ENCODE data around the gene GCNA. TPM values are rescaled to one million over a fixed set of nuclear protein-coding genes. Genes with fewer than 3 reads are reported as not detected.

The GCNA gene, protein sequence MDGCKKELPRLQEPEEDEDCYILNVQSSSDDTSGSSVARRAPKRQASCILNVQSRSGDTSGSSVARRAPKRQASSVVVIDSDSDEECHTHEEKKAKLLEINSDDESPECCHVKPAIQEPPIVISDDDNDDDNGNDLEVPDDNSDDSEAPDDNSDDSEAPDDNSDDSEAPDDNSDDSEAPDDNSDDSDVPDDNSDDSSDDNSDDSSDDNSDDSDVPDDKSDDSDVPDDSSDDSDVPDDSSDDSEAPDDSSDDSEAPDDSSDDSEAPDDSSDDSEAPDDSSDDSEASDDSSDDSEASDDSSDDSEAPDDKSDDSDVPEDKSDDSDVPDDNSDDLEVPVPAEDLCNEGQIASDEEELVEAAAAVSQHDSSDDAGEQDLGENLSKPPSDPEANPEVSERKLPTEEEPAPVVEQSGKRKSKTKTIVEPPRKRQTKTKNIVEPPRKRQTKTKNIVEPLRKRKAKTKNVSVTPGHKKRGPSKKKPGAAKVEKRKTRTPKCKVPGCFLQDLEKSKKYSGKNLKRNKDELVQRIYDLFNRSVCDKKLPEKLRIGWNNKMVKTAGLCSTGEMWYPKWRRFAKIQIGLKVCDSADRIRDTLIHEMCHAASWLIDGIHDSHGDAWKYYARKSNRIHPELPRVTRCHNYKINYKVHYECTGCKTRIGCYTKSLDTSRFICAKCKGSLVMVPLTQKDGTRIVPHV
- total RNA-seq: 1 to 10 TPM; 4.4 to 5.3 TPM

GRCh38 chrX:71578253-71579135, at the start of gene GCNA:
GCNA (plus strand) TSS chrX:71578437; CDS start chrX:71580822, 2,385 bp downstream.
- peak within 1 kb of the TSS; percentile 35 for H3K27ac Mint-ChIP-seq
- H3K9me3 Mint-ChIP-seq: no peaks in the 10 kb centered on the region
- H3K4me1 Mint-ChIP-seq: no peaks in the 10 kb centered on the region
- H3K4me3 Mint-ChIP-seq: no peak within 1 kb of the TSS
- POLR2A ChIA-PET: no interaction called here
- CTCF ChIA-PET: no interaction called here
- DNase-seq: no peak
- peaks cover 55% of the 10 kb centered on the region for H3K36me3 Mint-ChIP-seq (ENCODE audit: low read depth)
- H3K27me3 Mint-ChIP-seq: no peaks in the 10 kb centered on the region

DNA sequence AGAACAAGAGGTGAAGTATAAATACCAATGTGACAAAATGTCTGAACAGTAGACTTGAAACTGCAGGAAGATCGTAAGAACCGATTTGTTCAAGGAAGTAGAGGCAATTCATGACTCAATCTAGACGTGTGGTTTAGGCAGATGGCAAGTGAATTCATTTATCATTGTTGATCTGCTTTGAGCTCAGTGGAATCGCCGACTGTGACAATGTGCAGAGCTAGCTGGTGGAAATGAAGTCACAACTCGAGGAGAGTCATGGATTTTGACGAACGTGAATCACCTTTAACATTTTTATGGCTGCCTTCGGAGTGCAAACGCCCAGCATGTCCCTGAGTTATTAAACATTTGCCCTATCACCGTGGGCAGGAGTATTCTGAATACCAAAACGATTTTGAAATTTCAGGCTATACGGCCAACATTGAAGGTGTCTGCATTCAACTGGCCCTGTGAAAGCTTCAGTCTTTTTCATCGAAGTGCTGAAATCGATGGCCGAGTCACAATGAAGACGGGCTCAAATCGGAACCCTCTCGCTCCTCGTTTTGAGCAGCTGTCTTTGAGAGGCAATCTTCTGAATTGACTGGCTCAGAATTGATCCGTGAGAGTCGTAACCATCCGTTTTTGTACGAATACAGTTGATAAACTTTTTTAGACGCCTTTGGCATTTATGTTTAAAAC, 46.0 kb upstream of the GCNA start:
- peak; percentile 72 for DNase-seq
- ChIA-PET CTCF (interaction anchor here (0.6 to 1.2 kb wide), 5 partner anchors 90 to 249 kb away, joined by 3 to 6 read pairs (median 4); partner anchors contain the start of genes NONO and TAF1), POLR2A (interaction anchor here (0.6 to 5.9 kb wide), 23 partner anchors 8 to 1398 kb away, joined by 3 to 101 read pairs (median 5); partner anchors contain the start of genes CXCR3, IL2RG, NONO and RPS4X)
- peaks cover 26% of the 10 kb centered on the region for H3K36me3 Mint-ChIP-seq (ENCODE audit: low read depth)
- peak overlapping the region; percentile 99 for H3K27ac Mint-ChIP-seq
- no peaks in the 10 kb centered on the region for H3K9me3 Mint-ChIP-seq
- H3K4me1 Mint-ChIP-seq: peaks cover 18% of the 10 kb centered on the region
- peak overlapping the region; percentile 96 for H3K4me3 Mint-ChIP-seq
- H3K27me3 Mint-ChIP-seq: no peaks in the 10 kb centered on the region

DNA sequence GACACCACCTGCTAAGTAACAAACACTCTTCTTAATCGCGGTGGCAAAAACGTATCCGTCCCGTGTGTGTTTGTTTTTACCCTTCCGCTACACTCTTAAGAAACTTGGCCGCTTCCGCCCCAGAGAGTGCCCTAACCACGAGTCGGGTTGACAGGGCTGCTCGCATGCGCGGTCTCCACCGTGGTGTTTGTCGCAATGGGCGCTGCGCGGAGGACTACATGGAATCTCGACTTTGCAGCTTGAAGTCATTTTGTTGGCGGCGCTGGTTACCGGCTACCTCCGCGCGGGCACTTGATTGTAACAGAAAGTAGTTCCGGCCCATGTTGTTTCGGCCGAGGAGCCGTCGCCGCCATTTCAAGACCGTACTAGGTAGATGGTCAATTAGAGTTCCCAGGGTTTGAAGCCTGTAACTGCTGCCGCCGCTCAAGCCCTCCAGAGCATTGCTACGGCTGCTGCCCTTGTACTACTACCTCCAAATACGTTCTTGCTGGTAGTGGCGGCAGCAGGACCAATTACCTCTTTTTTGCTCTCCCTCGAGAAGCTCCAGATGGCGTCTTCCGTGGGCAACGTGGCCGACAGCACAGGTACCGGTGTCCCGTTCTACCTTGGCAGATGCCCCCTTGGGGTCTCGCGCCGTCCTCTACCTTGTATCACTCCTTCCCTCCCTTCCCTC, 45.3 kb upstream of the GCNA start, which contains the start of gene OGT:
Gene OGT (plus strand): TSS at position 352 of the 673 bp plus-strand sequence. CDS start 196 bp downstream, at position 548.
- DNase-seq: peak; percentile 95
- peaks cover 22% of the 10 kb centered on the region for H3K4me1 Mint-ChIP-seq
- CTCF ChIA-PET: interaction anchor here (1.0 to 1.2 kb wide), 3 partner anchors 89 to 250 kb away, joined by 4 to 6 read pairs (median 4); partner anchors contain the start of genes NONO and TAF1
- POLR2A ChIA-PET: interaction anchor here (0.8 to 5.9 kb wide), 26 partner anchors 9 to 1399 kb away, joined by 3 to 101 read pairs (median 5); partner anchors contain the start of genes CXCR3, IL2RG, NONO and RPS4X
- H3K9me3 Mint-ChIP-seq: no peaks in the 10 kb centered on the region
- peak within 1 kb of the TSS; percentile 96 for H3K4me3 Mint-ChIP-seq
- H3K36me3 Mint-ChIP-seq (ENCODE audit: low read depth): peaks cover 30% of the 10 kb centered on the region
- no peaks in the 10 kb centered on the region for H3K27me3 Mint-ChIP-seq
- peak within 1 kb of the TSS; percentile 99 for H3K27ac Mint-ChIP-seq

DNA sequence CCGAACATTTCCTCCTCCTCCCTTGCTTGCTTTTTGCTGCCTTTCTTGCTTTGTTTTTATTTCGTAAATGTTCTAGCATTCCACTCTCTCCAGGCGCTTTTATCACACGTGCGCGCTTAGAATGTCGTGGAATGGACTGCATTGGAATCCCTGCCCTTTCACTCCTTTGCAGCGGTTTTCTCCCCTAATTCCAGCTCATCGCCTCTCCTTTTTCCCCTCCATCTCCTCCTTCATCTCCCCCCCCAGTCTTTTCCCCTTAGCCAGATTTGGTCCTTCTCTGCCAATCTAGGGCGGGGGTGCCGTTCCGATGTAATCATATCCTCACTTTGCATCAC, 44.8 kb upstream of the GCNA start:
- Mint-ChIP-seq H3K9me3 (no peaks in the 10 kb centered on the region), H3K4me3 (peak overlapping the region; percentile 96), H3K27me3 (no peaks in the 10 kb centered on the region), H3K36me3 (ENCODE audit: low read depth) (peaks cover 35% of the 10 kb centered on the region), H3K4me1 (peaks cover 24% of the 10 kb centered on the region), H3K27ac (peak overlapping the region; percentile 99)
- ChIA-PET CTCF (no interaction called here), POLR2A (interaction anchor here (0.8 to 5.9 kb wide), 21 partner anchors 10 to 1400 kb away, joined by 3 to 101 read pairs (median 9); partner anchors contain the start of genes CXCR3, IGBP1, IL2RG and NONO)
- DNase-seq: no peak

GRCh38 chrX:71533851-71534561, 44.2 kb upstream of the GCNA start:
- CTCF ChIA-PET: interaction anchor here (0.9 to 1.3 kb wide), 2 partner anchors 16 to 89 kb away, joined by 3 read pairs; no protein-coding TSS in a partner anchor
- POLR2A ChIA-PET: interaction anchor here (1.2 to 5.9 kb wide), 17 partner anchors 10 to 1401 kb away, joined by 3 to 101 read pairs (median 14); partner anchors contain the start of genes CXCR3, IGBP1, IL2RG and NONO
- Mint-ChIP-seq H3K4me1 (peaks cover 27% of the 10 kb centered on the region), H3K36me3 (ENCODE audit: low read depth) (peaks cover 38% of the 10 kb centered on the region), H3K4me3 (peak overlapping the region; percentile 96), H3K9me3 (no peaks in the 10 kb centered on the region), H3K27me3 (no peaks in the 10 kb centered on the region), H3K27ac (peak overlapping the region; percentile 99)
- DNase-seq: peak; percentile 78

DNA sequence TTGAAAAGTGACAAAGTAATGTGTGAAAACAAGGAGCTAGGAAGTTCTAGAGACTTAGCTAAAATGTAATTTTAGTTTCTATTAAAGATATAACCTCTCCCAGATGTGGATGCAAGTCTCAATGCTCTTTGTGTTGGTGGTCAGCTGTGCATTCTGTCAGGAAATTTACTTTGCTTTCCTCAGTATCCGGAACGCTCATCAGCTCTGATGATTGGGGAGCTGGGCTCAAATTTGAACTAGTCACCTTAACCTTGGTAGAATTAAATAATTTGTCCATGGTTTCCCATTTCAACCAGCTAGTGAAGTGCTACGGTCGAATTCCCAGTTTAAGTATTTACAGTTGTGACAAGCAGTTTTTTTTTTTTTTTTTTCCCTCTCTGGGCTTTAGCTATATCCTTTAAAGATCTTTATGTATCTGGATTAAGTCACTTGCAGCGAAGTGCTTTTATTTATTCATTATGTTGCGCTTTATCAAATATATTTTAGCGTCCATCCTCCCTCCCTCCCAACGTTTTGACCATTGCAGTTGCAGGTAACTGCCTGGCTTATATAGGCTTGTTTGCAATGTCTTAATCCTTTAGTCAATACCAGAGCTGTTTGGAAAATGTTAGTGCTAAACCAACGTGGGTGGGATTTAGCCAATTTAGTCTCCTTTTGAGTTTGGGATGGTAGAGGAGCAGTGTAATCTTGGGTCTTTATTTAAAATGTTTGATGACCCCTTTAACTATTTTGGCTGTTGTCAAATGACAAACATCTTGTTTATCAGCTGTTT, 43.3 kb upstream of the GCNA start:
- peak overlapping the region; percentile 99 for H3K27ac Mint-ChIP-seq
- H3K4me3 Mint-ChIP-seq: peak overlapping the region; percentile 96
- peaks cover 35% of the 10 kb centered on the region for H3K4me1 Mint-ChIP-seq
- H3K9me3 Mint-ChIP-seq: no peaks in the 10 kb centered on the region
- CTCF ChIA-PET: interaction anchor here (0.9 to 1.5 kb wide), 3 partner anchors 15 to 88 kb away, joined by 3 to 4 read pairs (median 3); no protein-coding TSS in a partner anchor
- no peaks in the 10 kb centered on the region for H3K27me3 Mint-ChIP-seq
- no peak for DNase-seq
- H3K36me3 Mint-ChIP-seq (ENCODE audit: low read depth): peaks cover 44% of the 10 kb centered on the region
- POLR2A ChIA-PET: interaction anchor here (1.2 to 5.9 kb wide), 14 partner anchors 9 to 1401 kb away, joined by 3 to 101 read pairs (median 14); partner anchors contain the start of genes CXCR3, IGBP1, IL2RG and NONO

GRCh38 chrX:71536285-71536684, 42.0 kb upstream of the GCNA start:
- peak; percentile 32 for DNase-seq

GRCh38 chrX:71537743-71538142, 40.5 kb upstream of the GCNA start:
- Mint-ChIP-seq H3K27me3 (no peaks in the 10 kb centered on the region), H3K4me3 (peak overlapping the region; percentile 73), H3K9me3 (no peaks in the 10 kb centered on the region), H3K36me3 (ENCODE audit: low read depth) (peaks cover 65% of the 10 kb centered on the region), H3K4me1 (peaks cover 44% of the 10 kb centered on the region), H3K27ac (peak overlapping the region; percentile 27)
- ChIA-PET POLR2A (interaction anchor here (0.7 to 2.5 kb wide), 5 partner anchors 8 to 81 kb away, joined by 3 to 11 read pairs (median 3); no protein-coding TSS in a partner anchor), CTCF (interaction anchor here (0.7 kb wide), 1 partner anchor 11 kb away, joined by 4 read pairs; no protein-coding TSS in a partner anchor)
- DNase-seq: no peak

More at GRCh38 chrX:71536285-71536684, 42.0 kb upstream of the GCNA start:
- peaks cover 36% of the 10 kb centered on the region for H3K4me1 Mint-ChIP-seq
- CTCF ChIA-PET: no interaction called here
- POLR2A ChIA-PET: interaction anchor here (0.5 to 5.9 kb wide), 6 partner anchors 9 to 424 kb away, joined by 3 to 101 read pairs (median 4); partner anchors contain the start of gene TAF1
- peak overlapping the region; percentile 96 for H3K4me3 Mint-ChIP-seq
- H3K9me3 Mint-ChIP-seq: no peaks in the 10 kb centered on the region
- no peaks in the 10 kb centered on the region for H3K27me3 Mint-ChIP-seq
- H3K27ac Mint-ChIP-seq: peak overlapping the region; percentile 80
- H3K36me3 Mint-ChIP-seq (ENCODE audit: low read depth): peaks cover 51% of the 10 kb centered on the region

DNA sequence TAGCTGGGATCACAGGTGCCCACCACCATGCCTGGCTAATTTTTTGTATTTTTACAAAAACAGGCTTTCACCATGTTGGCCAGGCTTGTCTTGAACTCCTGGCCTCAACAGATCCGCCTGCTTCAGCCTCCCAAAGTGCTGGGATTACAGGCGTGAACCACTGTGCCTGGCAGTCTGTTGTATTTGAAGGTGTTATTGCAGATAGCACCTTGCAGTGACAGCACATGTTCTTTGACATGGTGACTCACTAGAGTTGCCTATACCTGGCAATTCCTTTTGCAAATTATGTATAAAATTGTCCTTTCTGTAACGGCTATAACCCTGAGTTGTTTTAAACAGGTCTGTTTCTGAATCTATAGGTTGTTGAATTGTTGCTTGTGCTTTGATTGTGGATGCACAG, 37.4 kb upstream of the GCNA start:
- CTCF ChIA-PET: no interaction called here
- POLR2A ChIA-PET: interaction anchor here (0.6 to 6.6 kb wide), 3 partner anchors 8 to 175 kb away, joined by 3 to 87 read pairs (median 5); partner anchors contain the start of genes OGT and TAF1
- DNase-seq: no peak

More for the DNA sequence above, 37.4 kb upstream of the GCNA start:
- Mint-ChIP-seq H3K9me3 (no peaks in the 10 kb centered on the region), H3K27me3 (no peaks in the 10 kb centered on the region), H3K4me1 (peaks cover 58% of the 10 kb centered on the region), H3K36me3 (ENCODE audit: low read depth) (peaks cover 75% of the 10 kb centered on the region), H3K27ac (peak overlapping the region; percentile 53), H3K4me3 (peak overlapping the region; percentile 66)
